ENCODE results near the gene CDKL4. TPM values are rescaled to one million over a fixed set of nuclear protein-coding genes. Genes with fewer than 3 reads are reported as not detected.

Gene CDKL4
- total RNA-seq, 2 donors from 2014 or later: 0.24 TPM; not detected in 1

DNA sequence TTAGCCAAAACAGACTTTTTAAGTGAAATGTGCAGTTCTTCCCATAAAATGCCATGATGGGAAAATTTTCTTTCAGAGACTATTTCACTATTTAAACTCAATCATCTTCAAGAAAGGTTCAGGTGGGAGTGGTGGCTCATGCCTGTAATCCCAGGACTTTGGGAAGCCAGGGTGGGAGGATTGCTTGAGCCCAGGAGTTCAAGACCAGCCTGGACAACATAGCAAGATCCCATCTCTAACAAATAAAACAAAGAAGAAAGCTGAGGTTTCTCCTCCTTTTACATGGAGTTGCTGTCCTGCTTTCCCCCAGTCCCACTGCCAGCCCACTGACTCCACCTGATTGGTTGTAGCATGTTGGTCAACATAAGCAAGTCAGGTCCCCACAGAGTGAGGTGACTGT lies 97.1 kb downstream of the CDKL4 start:
- TF ChIP-seq, protein P1, sequence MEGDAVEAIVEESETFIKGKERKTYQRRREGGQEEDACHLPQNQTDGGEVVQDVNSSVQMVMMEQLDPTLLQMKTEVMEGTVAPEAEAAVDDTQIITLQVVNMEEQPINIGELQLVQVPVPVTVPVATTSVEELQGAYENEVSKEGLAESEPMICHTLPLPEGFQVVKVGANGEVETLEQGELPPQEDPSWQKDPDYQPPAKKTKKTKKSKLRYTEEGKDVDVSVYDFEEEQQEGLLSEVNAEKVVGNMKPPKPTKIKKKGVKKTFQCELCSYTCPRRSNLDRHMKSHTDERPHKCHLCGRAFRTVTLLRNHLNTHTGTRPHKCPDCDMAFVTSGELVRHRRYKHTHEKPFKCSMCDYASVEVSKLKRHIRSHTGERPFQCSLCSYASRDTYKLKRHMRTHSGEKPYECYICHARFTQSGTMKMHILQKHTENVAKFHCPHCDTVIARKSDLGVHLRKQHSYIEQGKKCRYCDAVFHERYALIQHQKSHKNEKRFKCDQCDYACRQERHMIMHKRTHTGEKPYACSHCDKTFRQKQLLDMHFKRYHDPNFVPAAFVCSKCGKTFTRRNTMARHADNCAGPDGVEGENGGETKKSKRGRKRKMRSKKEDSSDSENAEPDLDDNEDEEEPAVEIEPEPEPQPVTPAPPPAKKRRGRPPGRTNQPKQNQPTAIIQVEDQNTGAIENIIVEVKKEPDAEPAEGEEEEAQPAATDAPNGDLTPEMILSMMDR (conservative IDR thresholded peaks at IDR 0.05): no peak
- H3K9me3 Mint-ChIP-seq: no peaks in the 10 kb centered on the region
- H3K9me3 ChIP-seq (ENCODE audit: control insufficient read depth, low read length): no peaks in the 10 kb centered on the region

DNA sequence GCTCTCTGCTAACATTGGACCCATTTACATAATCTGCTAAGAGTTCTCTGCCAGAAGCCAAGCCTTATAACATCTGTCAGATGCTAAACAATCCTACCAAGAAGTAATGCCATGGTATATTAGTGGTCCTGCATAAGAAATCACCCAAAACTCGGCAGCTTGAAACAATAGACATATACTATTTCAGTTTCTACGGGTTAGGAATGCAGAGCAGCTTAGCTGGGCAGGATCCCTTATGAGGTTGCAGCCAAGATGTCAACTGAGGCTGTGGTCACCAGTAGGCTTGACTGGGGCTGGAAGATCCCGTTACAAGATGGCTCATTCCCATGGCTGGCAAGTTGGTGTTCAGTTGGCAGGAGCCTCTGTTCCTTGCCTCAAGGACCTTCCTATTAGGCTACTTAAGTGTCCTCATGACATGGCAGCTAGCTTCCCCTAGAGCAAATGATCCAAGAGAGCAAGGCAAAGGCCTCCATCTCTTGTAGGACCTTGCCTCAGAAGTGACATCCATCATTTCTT lies 97.8 kb downstream of the CDKL4 start:
- 77 to 81% methylated on average over 2 to 3 of the region's 3 CpGs for WGBS, 2 experiments (ENCODE audit: insufficient coverage in 1 of 2, insufficient read length in 1 of 2)
- H3K4me1 ChIP-seq (ENCODE audit: control insufficient read depth, insufficient read depth, low read length): no peaks in the 10 kb centered on the region
- TF ChIP-seq, protein P1 (conservative IDR thresholded peaks at IDR 0.05): no peak
- no peaks in the 10 kb centered on the region for H3K36me3 ChIP-seq (ENCODE audit: control insufficient read depth, insufficient read depth, low read length)
- H3K9ac ChIP-seq (ENCODE audit: extremely low read depth, low read length, poor library complexity, severe bottlenecking): no peak overlapping the region
- H3K9me3 Mint-ChIP-seq: no peaks in the 10 kb centered on the region
- no peaks in the 10 kb centered on the region for H3K9me3 ChIP-seq (ENCODE audit: control insufficient read depth, low read length)
- no peak overlapping the region for H3K4me3 ChIP-seq (ENCODE audit: low read length)
- no peak overlapping the region for H3K27ac ChIP-seq (ENCODE audit: low read depth, low read length)
- H3K4me1 Mint-ChIP-seq: peaks cover 2% of the 10 kb centered on the region
- no peaks in the 10 kb centered on the region for H3K36me3 Mint-ChIP-seq (ENCODE audit: low read depth)
- H3K4me3 Mint-ChIP-seq: no peak overlapping the region
- no peak overlapping the region for H3K27ac Mint-ChIP-seq
- no peaks in the 10 kb centered on the region for H3K27me3 ChIP-seq (ENCODE audit: control insufficient read depth, insufficient read depth, low read length, poor library complexity, severe bottlenecking)
- DNase-seq: no peak
- H3K27me3 Mint-ChIP-seq (ENCODE audit: insufficient read depth): no peaks in the 10 kb centered on the region

More for the DNA sequence above, 97.1 kb downstream of the CDKL4 start:
- no peaks in the 10 kb centered on the region for H3K27me3 ChIP-seq (ENCODE audit: control insufficient read depth, insufficient read depth, low read length, poor library complexity, severe bottlenecking)
- no peaks in the 10 kb centered on the region for H3K4me1 ChIP-seq (ENCODE audit: control insufficient read depth, insufficient read depth, low read length)
- no peak overlapping the region for H3K4me3 ChIP-seq (ENCODE audit: low read length)
- no peak overlapping the region for H3K27ac ChIP-seq (ENCODE audit: low read depth, low read length)
- Mint-ChIP-seq H3K4me1 (peaks cover 1% of the 10 kb centered on the region), H3K36me3 (ENCODE audit: low read depth) (no peaks in the 10 kb centered on the region), H3K27me3 (ENCODE audit: insufficient read depth) (no peaks in the 10 kb centered on the region), H3K27ac (no peak overlapping the region), H3K4me3 (no peak overlapping the region)
- no peak overlapping the region for H3K9ac ChIP-seq (ENCODE audit: extremely low read depth, low read length, poor library complexity, severe bottlenecking)
- DNase-seq: no peak
- no peaks in the 10 kb centered on the region for H3K36me3 ChIP-seq (ENCODE audit: control insufficient read depth, insufficient read depth, low read length)

DNA sequence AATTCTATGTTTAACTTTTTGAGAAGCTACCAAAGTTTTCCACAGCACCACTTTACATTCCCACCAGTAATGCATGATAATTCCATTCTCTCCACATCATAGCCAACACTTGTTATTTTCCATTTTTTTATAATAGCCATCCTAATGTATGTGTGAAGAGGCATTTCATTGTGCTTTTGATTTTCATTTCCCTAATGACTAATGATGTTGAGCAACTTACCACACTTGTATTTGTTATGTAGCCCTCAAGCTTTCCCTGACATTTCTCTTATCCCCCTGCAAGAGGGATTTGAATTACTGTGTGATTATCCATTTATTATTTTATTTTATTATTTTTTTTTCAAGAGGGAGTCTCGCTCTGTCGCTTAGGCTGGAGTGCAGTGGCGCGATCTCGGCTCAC lies 99.4 kb downstream of the CDKL4 start:
- no peaks in the 10 kb centered on the region for H3K27me3 Mint-ChIP-seq (ENCODE audit: insufficient read depth)
- no peaks in the 10 kb centered on the region for H3K9me3 ChIP-seq (ENCODE audit: control insufficient read depth, low read length)
- no peak overlapping the region for H3K27ac Mint-ChIP-seq
- H3K4me1 ChIP-seq (ENCODE audit: control insufficient read depth, insufficient read depth, low read length): no peaks in the 10 kb centered on the region
- H3K4me3 Mint-ChIP-seq: no peak overlapping the region
- H3K27ac ChIP-seq (ENCODE audit: low read depth, low read length): no peak overlapping the region
- no peaks in the 10 kb centered on the region for H3K27me3 ChIP-seq (ENCODE audit: control insufficient read depth, insufficient read depth, low read length, poor library complexity, severe bottlenecking)
- no peaks in the 10 kb centered on the region for H3K36me3 Mint-ChIP-seq (ENCODE audit: low read depth)
- H3K9me3 Mint-ChIP-seq: no peaks in the 10 kb centered on the region
- WGBS, 2 experiments (ENCODE audit: insufficient coverage in 1 of 2, insufficient read length in 1 of 2): 98% methylated on average over 5 of the region's 5 CpGs; no CpG with 5 or more reads in 1 of the 2 experiments
- H3K9ac ChIP-seq (ENCODE audit: extremely low read depth, low read length, poor library complexity, severe bottlenecking): no peak overlapping the region
- no peak overlapping the region for H3K4me3 ChIP-seq (ENCODE audit: low read length)
- TF ChIP-seq, protein P1 (conservative IDR thresholded peaks at IDR 0.05): no peak
- no peaks in the 10 kb centered on the region for H3K36me3 ChIP-seq (ENCODE audit: control insufficient read depth, insufficient read depth, low read length)
- no peak for DNase-seq
- H3K4me1 Mint-ChIP-seq: peaks cover 2% of the 10 kb centered on the region
